GM20431 (cell line): Measurements from ENCODE around the gene GPX3.

Experiments used
- in situ Hi-C: fragments of 300-500 bp; cut with MseI, MboI; formaldehyde crosslinking; loops from one replicate; pipeline ENCODE4 v1.15.0; 2020; ENCODE audit warnings: low sequenced_read_pairs; ENCODE audit not compliant: unreplicated experiment

Gene GPX3

GRCh38 chr5:151008906-151009305, 11.5 kb upstream of the GPX3 start:
- in situ Hi-C loops = no loop called here

- in situ Hi-C loops = no loop called here
Observed at GRCh38 chr5:151012862-151013261, 7.5 kb upstream of the GPX3 start.

GRCh38 chr5:151014680-151015343, 5.6 kb upstream of the GPX3 start:
- in situ Hi-C loops = no loop called here

- in situ Hi-C loops = no loop called here
Observed at GRCh38 chr5:151015974-151016587, 4.3 kb upstream of the GPX3 start.

- in situ Hi-C loops = no loop called here
Observed at GRCh38 chr5:151016700-151017099, 3.7 kb upstream of the GPX3 start.

- in situ Hi-C loops = no loop called here
Observed at GRCh38 chr5:151017897-151018296, 2.5 kb upstream of the GPX3 start.

- in situ Hi-C loops = no loop called here
Observed at GRCh38 chr5:151018846-151019245, 1.5 kb upstream of the GPX3 start.

- in situ Hi-C loops = no loop called here
Observed at GRCh38 chr5:151019331-151019730, 1.1 kb upstream of the GPX3 start.

- in situ Hi-C loops = no loop called here
Observed at GRCh38 chr5:151021746-151022145, 1.4 kb downstream of the GPX3 start.

GRCh38 chr5:151022511-151023018, 2.2 kb downstream of the GPX3 start:
- in situ Hi-C loops = no loop called here

GRCh38 chr5:151023047-151023615, 2.7 kb downstream of the GPX3 start:
- in situ Hi-C loops = no loop called here

- in situ Hi-C loops = no loop called here
Observed at GRCh38 chr5:151023651-151024050, 3.3 kb downstream of the GPX3 start.

GRCh38 chr5:151024440-151025249, 4.3 kb downstream of the GPX3 start:
- in situ Hi-C loops = no loop called here

- in situ Hi-C loops = no loop called here
Observed at GRCh38 chr5:151025250-151025606, 4.8 kb downstream of the GPX3 start.

GRCh38 chr5:151026088-151026487, 5.7 kb downstream of the GPX3 start:
- in situ Hi-C loops = no loop called here

GRCh38 chr5:151026679-151027078, 6.3 kb downstream of the GPX3 start:
- in situ Hi-C loops = no loop called here

- in situ Hi-C loops = no loop called here
Observed at GRCh38 chr5:151027961-151028479, 7.6 kb downstream of the GPX3 start.

GRCh38 chr5:151028717-151029116, 8.3 kb downstream of the GPX3 start:
- in situ Hi-C loops = no loop called here

- in situ Hi-C loops = no loop called here
Observed at GRCh38 chr5:151029179-151030055, 9.0 kb downstream of the GPX3 start.

- in situ Hi-C loops = no loop called here
Observed at GRCh38 chr5:151030056-151030336, 9.6 kb downstream of the GPX3 start.
